SW 1271 (cell line): ENCODE data around the gene RARB.

Experiments used
- DNase-seq, 2 experiments: peaks; one replicate each; lab custom pipeline; 2025; lab: John Stamatoyannopoulos, UW

The RARB gene

DNA sequence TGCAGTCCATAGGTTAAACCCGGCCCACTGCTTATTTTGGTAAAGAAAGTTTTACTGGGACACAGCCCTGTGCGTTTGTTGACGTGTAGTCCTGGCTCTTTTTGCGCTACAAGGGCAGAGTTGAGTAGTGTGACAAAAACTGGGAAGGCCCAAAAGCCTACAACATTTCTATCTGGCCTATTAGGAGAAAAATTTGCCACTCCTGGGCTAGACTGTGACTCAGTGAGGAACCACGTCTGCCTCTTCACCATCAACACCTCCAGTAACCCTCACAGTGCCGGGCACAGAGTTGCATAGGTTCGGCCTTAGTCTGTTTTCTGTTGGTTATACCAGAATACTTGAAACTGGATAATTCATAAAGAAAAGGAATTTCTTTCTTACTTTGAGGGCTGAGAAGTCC lies 126.3 kb downstream of the RARB start:
- DNase-seq, result no peak

DNA sequence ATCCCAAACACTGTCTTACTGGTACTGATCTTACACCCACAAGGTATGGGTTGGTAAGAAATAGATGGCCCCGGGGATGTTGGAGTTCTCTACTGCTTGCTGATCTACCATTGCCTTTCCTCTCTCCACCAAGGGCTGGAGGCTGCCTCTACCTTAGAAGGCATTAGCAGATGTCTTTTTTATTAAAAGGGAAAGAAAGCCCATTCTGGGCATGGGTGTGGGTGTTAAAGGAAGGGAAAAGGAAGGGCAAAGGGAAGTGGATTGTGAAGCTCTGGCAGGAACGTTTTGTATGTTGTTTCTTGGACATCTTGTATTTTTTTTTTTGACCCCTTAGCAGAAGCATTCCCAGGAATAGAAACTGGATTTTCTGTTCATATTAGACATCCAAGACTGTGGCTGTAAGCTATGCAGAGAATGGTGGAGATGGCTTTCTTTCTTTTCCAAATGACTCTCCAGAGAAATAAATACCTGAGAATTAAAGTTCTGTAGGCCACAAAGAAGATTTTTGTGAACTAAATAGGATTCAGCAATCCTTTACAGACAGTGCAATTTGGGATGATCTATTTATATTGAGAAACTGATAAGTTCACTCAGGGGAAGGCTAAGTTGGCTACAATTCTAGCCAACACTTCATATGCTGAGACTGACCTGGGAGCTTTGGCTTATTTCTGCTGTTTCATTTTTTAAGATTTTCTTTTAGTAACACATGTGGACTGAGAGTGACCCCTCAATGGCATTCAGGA lies 127.8 kb downstream of the RARB start:
- no peak for DNase-seq

DNA sequence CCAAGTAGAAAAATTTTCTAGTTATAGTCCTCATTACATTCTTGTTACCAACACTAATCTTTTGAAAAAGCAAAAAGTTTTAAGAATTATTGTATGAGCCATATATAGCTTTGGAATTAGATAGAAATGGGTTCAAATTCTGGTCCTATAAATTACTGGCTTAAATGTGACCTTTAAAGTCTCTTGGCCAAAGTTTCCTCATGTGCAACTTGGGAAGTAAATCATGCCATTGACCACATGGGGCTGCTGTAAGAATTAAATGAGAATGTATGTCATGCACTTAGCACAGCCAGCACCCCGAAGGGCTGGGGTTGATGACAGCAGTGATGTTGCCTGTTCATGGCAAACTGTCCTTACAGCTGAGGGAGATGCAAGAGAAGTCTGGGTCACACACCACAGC lies 128.4 kb downstream of the RARB start:
- DNase-seq, result no peak

DNA sequence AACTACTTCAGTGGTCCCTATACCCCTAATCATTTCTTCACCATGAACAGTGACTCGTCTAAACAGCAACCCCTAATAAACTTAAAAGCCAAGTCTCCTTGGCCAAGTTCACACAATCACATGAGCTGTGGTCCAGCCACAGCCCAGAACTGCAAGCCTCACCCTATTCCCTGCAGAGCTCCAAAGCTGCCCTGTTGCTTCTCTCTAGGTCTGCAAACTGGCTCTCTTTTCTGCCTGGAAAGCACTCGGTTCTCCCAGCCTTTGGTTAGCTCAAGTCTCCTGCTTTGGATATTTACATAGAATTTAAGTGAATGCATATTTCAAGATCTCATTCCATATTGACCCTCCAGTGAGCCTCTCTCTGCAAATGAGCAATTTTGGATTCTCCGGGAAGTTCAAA lies 129.6 kb downstream of the RARB start:
- no peak for DNase-seq

DNA sequence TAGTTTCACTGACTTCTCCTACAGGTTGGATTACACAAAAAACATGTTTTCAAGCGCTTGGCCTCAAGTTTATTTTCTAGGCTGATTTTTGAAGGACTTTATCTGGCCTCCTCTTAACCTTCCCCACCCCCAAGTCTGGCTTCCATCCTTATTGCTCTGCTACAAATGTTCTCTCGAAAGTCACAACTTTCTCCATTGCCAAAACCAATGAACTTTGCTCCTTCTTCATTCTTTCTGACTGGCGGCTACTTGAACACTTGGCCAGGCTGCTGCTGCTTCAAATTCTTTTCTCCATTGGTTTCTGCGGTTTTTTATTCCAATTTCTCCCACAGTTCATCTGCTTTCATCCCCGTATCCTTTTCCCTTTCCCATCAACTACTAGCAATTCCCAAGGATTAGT lies 130.1 kb downstream of the RARB start:
- DNase-seq, result no peak

DNA sequence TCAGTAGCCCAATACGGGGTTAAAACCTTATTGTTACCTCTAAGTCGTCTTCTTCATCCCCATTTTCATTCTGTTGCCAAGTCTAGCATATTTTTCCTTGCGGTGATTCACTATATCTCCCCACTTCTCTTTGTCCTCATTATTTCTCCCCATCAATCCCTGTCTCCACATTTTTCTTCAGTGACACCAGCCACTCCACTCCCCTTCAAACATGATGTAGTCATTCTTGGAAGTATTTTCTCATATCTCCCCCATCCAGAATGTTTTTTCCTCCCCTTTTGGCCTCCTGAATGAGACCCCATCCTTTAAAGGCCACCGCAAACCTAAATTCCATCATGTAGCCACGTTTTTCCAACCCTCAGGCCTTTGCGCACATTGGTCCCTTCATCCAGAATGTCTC lies 130.7 kb downstream of the RARB start:
- DNase-seq, result no peak

DNA sequence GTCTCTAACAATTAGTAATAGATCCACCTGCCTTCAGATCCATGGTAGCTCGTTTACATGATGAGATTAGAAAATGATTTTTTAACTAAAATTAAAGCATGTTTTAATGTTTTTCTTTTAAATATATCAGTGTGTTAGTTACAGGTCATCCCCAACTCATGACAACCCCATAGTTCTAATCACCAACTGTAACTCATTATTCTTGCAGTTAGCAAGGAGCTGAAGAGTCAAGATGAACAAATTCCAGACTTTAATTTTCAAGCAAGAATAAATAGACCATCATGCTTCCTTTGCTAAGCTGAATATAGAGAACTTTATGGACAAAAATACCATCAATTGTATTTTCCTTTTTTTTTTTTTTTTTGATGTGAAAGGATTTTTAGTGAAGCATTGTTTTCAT lies 135.5 kb downstream of the RARB start:
- DNase-seq, result no peak

DNA sequence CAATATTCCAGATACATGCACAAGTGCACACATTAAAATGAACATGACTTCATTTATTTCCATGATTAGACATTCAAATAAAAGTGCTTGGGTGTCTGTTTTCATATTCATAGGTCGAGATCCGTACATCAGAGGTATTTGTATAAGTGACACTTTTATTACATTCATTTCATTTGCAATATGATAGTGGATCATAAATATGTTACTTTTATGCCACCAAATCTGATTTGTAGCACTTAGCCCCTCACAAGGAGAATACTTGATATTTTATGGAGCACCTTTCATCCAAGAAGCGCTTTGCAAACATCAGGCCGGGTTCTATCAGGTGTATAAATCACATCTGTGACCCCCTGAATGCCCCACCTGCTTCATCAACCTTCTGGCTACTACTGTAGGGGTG lies 136.0 kb downstream of the RARB start:
- DNase-seq, result no peak

DNA sequence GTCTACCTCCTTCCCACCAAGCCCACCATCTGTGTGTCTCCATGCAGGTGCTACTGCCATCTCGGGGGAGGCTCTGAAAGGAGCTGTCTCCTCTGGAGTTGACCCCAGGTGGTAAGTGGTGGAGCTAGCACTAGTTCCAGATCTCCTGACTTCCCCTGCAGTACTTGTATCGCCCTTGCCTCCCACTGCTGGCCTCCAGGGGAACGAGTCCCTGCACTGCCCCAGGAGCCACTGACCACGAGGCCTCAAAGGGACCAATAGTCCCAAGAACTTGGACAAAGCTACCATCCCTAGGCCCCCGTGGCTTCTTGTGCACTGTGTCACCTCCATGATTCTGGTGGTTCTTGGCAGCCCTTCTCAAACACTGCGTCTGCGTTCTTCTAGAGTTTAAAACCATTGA lies 137.7 kb downstream of the RARB start:
- DNase-seq, result no peak

DNA sequence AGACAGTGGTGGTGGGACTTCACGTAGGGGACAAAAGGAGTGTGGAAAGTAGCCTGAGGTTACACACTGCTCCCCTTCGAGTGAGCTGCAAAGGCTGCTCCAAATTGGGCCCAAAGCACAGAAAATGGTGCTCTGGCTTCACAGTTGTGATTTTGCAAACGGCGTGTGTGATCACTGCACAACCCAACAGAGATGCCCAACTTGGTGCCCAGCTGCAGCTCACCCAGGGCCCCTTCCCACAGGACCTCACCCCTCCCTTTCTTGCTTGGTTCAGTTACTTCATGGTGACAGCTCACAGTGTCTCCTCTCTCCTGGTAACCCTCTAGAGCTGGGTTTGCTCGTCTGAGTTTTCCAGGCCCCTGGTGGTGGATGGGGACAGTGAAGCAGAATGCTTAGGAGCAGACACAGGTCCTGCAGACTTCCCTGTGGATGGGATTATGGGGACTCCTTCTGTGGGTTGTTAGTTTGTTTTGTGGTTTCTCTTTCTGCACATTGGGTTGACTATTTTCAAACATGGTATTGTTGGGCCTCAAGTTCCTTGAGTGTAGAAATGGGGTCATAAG lies 138.4 kb downstream of the RARB start:
- no peak for DNase-seq

DNA sequence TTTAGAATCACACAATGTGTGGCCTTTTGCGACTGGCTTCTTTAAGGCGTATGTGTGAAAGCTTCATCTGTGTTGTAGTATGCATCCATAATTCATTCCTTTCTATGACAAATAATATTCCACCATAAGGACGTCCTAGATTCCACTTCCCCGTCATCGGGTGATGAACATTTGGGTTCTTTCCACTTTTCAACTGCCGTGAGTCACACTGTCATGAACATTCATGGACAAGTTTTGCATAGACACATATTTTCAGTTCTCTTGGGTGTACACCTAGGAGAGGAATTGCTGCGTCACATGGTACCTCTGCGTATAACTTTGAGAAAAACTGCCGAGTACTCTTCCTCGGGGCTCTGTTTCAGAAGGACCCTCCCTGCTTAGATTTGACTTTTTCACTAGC lies 139.3 kb downstream of the RARB start:
- no peak for DNase-seq

DNA sequence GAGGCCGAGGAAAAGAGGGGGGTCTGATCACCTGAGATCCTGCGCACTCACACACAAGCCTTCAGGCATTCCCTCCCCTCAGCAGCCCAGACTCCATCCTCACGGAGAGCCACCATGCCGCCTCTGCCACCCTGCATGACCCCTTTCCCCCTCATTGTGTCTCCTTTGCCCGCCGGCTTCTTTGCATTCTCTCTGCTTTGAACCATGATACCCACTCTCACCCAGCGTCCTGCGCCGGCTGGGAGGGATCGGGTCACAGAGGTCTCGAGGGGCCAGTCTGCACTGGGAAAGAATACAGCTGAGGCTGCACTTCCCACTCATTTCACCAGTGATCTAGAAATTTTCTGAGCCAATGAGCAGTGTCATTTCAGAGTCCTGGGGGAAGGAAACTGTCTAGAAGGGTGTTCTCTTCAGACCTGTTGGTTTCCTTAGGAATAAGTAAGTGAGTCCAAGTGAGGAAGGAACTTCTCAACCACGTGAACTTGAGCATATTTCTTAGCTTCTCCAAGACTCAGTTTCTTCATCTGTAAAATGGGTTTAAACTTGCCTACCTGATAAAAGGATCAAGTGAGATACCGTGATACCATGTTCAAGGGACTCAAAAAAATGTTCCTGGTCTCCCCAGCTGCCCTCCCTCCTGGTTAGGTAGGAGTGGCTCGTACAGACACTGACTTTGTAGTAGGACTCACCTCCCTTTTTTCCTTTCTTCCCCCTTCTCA lies 139.9 kb downstream of the RARB start:
- no peak for DNase-seq

DNA sequence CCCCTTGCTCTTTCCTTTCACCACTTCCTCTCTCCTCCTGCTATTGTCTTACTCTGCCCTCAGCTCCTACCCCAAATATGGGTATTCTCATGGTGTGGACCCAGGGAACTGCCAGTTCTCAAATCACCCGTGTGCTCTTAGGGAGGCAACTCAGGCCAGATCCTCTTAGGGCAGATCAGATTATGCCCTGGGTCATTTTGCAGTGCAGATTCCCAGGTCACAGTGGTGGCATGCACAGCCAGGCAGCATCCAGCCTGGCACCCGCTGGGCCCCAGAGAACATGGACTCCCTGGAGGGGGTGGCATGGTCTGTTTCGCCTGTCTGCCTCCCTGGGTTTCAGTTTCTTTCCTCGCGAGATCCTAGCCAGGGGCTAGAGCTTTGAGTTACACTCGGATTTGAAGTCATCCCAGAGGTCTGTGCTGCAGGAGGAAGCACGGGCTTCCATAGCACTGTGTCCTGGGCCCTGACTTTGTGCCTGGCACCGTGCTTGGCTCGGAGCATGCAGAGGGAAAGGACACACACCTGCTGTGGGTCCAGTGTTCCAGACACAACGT lies 140.5 kb downstream of the RARB start:
- no peak for DNase-seq

DNA sequence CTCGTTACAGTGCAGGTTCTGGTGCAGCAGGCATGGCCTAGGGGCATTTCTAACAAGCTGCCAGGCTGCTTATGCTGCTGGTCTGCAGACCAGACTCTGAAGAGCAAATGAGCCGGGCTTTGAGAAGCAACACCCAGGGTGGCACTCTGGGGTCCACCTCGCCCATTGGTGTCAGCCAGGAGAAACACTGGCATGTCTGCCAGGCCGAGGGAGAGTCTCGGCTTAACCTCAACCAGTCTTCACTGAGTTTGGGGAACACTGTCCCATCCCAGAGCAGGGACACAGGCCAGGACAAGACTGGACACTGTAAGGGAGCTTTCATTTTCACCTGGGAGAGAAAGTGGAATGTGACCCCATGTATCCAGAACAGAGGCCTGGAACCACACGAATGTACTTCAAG lies 143.2 kb downstream of the RARB start:
- DNase-seq, result no peak

DNA sequence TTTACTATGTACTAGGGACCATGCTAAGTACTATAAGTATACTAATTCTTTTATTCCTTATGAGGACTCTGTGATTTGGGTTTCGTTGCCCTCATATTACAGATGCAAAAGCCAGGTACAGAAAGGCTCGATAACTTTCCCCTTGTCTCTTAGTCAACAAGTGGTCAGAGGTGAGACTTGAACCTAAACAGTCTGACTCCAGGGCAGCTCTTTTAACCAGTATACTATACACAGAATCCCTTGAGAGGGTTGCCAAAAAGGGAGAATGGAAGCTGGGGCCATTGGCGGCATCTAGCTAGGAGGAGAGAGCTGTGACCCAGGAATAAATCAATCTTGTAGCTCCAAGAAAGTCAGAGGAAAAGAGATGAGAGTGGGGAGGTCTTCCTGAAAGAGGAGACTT lies 144.3 kb downstream of the RARB start:
- DNase-seq, result no peak

DNA sequence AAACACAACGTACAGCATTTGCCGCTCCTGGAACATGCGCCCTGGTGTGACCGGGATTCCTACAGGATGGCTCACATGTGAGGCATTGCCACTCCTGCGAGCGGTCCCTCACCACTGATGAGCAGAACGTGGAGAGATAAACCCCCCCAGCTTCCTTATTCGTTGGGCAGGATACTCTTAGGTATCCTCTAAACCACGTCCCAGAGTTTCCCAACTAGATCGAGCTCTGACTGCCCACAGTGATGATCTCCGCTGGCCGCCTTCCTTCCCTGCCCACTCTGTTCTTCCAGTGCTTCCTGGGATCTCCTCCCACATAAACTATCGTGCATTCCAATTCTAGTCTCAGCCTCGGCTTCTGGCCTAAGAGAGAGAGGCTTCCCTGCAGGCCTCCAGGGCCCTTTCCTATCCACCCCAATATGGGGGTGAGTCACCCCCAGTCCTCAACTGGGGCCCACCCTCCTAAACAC lies 144.9 kb downstream of the RARB start:
- no peak for DNase-seq

DNA sequence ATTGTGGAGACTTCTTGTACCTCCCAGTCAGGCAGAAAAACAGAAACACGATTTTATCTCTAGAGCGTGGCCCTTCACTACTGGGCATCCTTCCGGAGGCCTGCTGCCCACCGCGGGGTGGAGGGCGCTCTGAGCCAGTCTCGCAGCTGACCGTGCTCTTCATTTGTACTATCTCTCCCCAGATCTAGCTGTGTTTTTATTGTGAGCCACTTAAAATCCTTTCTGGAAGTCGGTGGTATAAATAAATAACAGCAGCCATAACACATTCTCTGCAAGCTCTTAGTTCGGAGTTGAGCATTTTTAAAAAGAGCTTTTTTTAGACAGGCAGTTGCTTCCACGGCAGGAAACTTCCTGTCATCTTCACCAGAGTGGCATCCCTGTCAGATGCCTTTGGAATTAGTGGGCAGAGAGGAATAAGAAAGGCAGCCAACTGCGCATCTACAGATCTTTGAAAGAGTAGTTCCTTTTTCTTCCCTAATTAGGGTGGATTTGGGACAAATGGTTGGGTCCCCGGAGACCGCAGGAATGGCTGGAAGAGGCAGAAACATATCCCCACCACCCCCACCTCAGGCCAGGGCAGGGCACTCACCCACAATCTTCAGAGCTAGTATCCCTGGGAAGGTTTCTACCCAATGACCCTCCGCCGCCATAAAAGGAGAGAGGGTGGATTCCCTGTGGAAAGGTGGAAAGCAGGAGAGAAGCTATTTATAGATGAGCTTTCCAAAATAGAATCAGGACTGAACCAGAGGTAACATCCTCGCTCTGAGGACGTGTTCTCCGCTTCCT lies 145.5 kb downstream of the RARB start:
- DNase-seq, result peak in 1 of 2 experiments; percentile 33

DNA sequence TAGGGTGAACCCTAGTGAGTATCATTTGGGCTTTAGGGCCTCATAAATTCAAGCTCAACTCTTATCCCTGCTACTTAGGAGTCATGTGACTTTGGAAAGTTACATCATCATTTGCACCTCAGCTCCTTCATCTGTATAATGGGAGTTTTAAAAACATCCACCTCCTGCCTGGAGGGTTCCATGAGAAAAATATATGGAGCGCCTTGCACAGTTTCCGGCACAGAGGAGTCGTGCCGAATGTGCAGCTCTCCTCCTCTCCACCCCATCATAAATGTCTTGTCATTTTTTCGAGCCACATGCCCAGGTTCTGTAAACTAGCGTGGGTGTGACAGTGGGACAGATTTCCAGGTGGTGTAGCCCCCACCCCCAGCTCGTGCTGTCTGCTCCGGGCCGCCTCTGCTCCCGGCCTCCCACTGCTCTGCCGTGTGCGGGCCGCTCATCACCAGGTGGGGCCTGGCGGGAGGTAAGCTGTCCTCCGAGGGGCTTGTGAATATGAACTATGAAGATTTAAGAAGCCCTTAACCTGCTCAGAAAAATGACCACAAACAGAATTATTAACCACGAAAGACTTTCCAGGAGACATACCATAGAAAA lies 146.2 kb downstream of the RARB start:
- DNase-seq, result no peak

DNA sequence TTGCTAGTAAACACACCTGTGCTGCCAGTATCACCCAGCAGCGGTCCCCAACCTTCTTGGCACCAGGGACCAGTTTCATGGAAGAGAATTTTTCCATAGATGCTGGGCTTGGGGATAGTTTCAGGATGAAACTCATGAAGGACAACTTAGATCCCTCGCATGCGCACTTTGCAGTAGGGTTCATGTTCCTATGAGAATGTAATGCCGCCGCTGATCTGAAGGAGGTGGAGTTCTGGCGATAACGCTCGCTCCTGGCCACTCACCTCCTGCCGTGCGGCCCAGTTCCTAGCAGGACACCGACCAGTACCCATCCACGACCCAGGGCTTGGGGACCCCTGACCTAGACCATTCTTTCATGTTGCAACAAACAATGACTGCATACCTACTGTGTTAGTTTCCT lies 146.9 kb downstream of the RARB start:
- no peak for DNase-seq

DNA sequence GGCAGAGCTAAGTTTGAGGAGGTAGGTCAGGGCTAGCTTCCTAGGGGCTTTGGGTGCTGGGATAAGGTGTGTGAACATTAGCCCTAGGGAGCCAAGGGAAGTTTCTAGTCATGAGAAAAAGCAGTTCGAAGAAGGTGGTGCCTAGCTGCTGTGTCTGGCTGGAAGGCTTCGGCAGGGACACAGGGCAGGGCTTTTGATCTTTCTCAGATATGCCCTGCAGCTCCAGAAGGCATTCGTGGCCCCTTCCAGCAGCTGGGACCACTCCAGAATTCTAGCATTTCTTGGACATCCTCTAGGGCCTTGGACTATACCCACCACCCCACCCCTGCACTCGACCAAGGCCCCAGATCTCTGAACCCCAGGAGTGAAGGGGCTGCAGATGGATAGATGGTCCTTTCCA lies 148.1 kb downstream of the RARB start:
- no peak for DNase-seq

DNA sequence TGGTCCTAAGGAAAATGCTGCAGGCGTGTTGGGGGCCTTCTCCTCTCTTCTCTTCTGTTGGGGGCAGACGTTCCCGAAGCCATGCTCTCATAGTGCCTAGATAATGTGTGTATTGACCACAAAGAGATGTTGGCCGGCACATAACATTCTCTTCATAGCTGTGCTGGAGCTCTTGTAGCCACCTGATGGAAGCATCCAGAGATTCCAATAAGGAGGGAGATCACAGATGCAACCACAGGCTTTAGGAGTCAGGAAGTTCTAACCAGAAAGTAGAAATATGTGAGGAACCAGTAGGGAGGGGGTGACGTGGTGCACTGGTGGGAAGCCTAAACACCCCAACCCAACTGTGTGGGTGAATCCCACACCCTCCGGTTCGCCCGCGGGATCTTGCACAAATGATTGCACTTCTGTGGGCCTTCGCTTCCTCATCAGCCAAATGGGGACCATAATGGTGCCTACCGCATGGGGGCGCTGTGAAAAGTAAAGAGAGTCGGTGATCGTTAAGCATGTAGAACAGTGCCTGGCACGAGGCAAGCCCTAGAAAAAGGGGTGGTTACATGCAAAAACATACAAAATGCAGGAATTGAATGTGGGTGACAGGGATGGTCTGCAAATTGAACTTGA lies 148.9 kb downstream of the RARB start:
- DNase-seq, result no peak
